ENCODE results near the gene STPG3. TPM values are rescaled to one million over a fixed set of nuclear protein-coding genes. Genes with fewer than 3 reads are reported as not detected.

Gene STPG3
- total and polyA plus RNA-seq, 2 of the 13 experiments (the other 11 are each of a cell fraction or from before 2014, with no cell fraction given): not detected

GRCh38 chr9:137240318-137240840 is 10.7 kb upstream of the STPG3 start (continued):
- TF ChIP-seq ZNF550 (CRISPR knock-in tag; IDR thresholded peaks at IDR 0.05; ENCODE audit: borderline replicate concordance) (0 out of 2 replicates have a peak, but pooled peaks have one; percentile 92), CAMTA2 (CRISPR knock-in tag; IDR thresholded peaks at IDR 0.05; ENCODE audit: borderline replicate concordance) (0 out of 2 replicates have a peak, but pooled peaks have one; percentile 28), ZNF678 (CRISPR knock-in tag; IDR thresholded peaks at IDR 0.05) (0 out of 2 replicates have a peak, but pooled peaks have one; percentile 54), HNRNPH1 (optimal IDR thresholded peaks at IDR 0.05; ENCODE audit: low read depth, low read length) (no peak), HMGXB3 (CRISPR knock-in tag; IDR thresholded peaks at IDR 0.05; ENCODE audit: borderline replicate concordance) (peak; percentile 5; the same call in 1 of the 2 replicates), ZNF446 (CRISPR knock-in tag; IDR thresholded peaks at IDR 0.05) (peak; percentile 89), ZNF761 (CRISPR knock-in tag; conservative IDR thresholded peaks at IDR 0.05) (peak; percentile 94), ISL2 (CRISPR knock-in tag; IDR thresholded peaks at IDR 0.05) (0 out of 2 replicates have a peak, but pooled peaks have one; percentile 57), TRAFD1 (CRISPR knock-in tag; IDR thresholded peaks at IDR 0.05; ENCODE audit: borderline replicate concordance) (no peak), PRPF4 (IDR thresholded peaks at IDR 0.05; ENCODE audit: low read depth, low read length, poor library complexity, severe bottlenecking) (no peak), PHF21A (CRISPR knock-in tag; IDR thresholded peaks at IDR 0.05) (peak; percentile 71; the same call in 1 of the 2 replicates), GFI1 (CRISPR knock-in tag; IDR thresholded peaks at IDR 0.05; ENCODE audit: borderline replicate concordance) (peak; percentile 74; the same call in 1 of the 2 replicates), GPN1 (CRISPR knock-in tag; IDR thresholded peaks at IDR 0.05; ENCODE audit: borderline replicate concordance) (no peak), MED1 (CRISPR knock-in tag; IDR thresholded peaks at IDR 0.05) (peak; percentile 80), ELF1 (CRISPR knock-in tag; IDR thresholded peaks at IDR 0.05) (no peak), NCOA2 (CRISPR knock-in tag; IDR thresholded peaks at IDR 0.05) (peak; percentile 26; the same call in 1 of the 2 replicates), ZNF317 (CRISPR knock-in tag; IDR thresholded peaks at IDR 0.05) (no peak), ETS1 (CRISPR knock-in tag; IDR thresholded peaks at IDR 0.05) (peak; percentile 91), REXO4 (CRISPR knock-in tag; IDR thresholded peaks at IDR 0.05; ENCODE audit: borderline replicate concordance) (no peak), ZNF670 (CRISPR knock-in tag; IDR thresholded peaks at IDR 0.05; ENCODE audit: borderline replicate concordance) (no peak), PITX1 (CRISPR knock-in tag; IDR thresholded peaks at IDR 0.05) (0 out of 2 replicates have a peak, but pooled peaks have one; percentile 42), DBP (CRISPR knock-in tag; IDR thresholded peaks at IDR 0.05; ENCODE audit: not compliant biosample characterization) (peak; percentile 40), SAP130 (CRISPR knock-in tag; IDR thresholded peaks at IDR 0.05; ENCODE audit: low read depth) (peak; percentile 78; the same call in 1 of the 2 replicates)

All from HepG2 (cell line).